NCI-H774 (cell line): ENCODE data around the gene NECTIN1.

Experiments
- DNase-seq: peaks from one replicate; lab custom pipeline; 2025; lab: John Stamatoyannopoulos, UW

Gene NECTIN1

DNA sequence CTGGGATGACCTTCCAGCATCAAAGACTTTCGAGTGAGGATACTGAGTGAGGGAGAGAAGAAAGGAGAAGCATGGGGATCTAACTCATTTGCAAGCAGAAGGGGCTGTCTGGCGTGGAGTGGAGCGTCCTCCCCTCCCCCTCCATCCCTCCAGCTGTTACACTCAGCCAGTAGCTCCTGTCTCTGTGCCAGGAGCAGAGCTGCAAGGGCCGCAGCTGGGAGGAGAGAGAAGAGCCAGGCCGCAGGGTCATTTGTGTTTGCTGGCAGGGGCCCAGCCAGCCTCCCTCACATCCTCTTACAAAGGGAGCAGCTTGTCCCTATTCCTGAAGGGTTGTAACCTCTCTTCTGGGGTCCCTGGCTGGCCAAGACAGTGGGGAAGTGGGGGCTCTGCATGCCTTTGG is 57.9 kb downstream of the NECTIN1 start:
- DNase-seq, result no peak

DNA sequence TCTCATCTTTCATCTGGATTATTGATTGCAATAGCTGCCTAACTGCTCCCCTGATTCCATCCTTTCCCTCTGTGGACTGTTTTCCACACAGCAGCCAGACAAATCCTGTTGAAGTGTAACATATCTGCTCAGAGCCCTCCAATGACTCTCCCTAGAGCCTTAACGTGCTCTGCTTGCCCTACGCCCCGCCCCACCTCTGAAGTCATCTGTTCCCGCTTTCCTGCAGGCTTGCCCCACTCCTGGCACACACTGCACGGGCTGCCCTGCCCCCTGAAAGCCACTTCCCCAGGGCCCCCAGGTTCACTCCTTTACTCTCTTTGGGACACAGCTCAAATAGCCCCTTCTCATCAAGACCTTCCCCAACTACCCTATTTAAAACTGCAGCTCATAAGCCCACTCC is 59.5 kb downstream of the NECTIN1 start:
- DNase-seq, result no peak

GRCh38 chr11:119668676-119669075 is 60.3 kb downstream of the NECTIN1 start:
- no peak for DNase-seq

DNA sequence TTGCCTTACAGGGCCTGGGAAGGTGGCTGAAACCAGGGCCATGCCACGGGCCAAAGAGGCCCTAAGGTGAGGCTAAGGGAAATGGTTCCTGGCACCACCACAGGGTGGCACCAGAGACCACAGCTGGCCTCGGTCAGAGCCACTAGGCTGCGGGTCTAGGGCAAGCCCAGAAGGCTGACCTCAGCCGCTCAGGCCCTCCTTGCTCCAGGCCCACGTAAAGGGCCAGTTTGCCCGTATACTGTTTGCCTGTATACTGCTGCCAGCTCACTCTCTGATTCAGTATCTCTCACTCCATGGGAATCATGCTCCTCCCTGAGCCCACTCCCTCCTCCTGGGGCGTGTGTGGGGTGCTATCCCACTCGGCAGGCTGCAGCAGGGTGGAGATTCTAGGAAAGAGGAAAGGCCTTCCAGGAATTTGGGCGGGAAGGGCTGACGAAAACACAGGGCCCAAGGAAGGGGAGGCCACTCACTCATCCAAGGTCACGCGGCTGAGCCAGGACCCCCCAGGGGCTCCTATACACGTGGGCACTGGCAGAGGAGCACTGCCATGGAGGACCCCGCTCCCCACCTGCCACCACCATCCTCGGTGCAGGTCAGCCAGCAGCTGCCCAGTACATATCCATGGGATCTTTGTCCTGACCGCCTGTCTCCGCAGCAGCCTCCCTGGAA is 62.4 kb downstream of the NECTIN1 start:
- DNase-seq, result peak; percentile 58

DNA sequence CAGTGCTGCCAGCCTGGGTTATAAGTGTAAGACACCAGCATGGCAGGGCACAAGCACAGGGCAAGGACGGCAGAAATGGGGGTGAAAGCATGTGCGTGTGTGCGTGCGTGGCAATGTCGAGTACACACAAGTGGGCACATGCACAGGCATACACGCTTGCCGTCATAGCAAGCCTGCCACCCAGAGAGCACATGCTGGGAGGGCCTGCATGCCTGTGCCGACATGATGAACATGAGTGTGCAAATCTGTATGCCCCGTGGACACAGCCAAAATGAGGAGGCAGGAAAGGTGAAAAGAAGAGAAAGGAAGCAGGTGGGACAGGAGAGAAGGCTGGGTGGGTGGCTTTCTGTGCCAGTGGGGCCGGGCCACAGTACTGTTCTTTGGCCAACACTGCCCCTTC is 62.9 kb downstream of the NECTIN1 start:
- DNase-seq, result no peak

- DNase-seq, result no peak
Measured at GRCh38 chr11:119664701-119665420, 64.1 kb downstream of the NECTIN1 start.

GRCh38 chr11:119664063-119664572 is 64.9 kb downstream of the NECTIN1 start:
- DNase-seq, result no peak

- no peak for DNase-seq
Measured at GRCh38 chr11:119663279-119663678, 65.7 kb downstream of the NECTIN1 start.

- no peak for DNase-seq
Measured at GRCh38 chr11:119661226-119661625, 67.8 kb downstream of the NECTIN1 start.

GRCh38 chr11:119659971-119660723 is 68.9 kb downstream of the NECTIN1 start:
- no peak for DNase-seq

DNA sequence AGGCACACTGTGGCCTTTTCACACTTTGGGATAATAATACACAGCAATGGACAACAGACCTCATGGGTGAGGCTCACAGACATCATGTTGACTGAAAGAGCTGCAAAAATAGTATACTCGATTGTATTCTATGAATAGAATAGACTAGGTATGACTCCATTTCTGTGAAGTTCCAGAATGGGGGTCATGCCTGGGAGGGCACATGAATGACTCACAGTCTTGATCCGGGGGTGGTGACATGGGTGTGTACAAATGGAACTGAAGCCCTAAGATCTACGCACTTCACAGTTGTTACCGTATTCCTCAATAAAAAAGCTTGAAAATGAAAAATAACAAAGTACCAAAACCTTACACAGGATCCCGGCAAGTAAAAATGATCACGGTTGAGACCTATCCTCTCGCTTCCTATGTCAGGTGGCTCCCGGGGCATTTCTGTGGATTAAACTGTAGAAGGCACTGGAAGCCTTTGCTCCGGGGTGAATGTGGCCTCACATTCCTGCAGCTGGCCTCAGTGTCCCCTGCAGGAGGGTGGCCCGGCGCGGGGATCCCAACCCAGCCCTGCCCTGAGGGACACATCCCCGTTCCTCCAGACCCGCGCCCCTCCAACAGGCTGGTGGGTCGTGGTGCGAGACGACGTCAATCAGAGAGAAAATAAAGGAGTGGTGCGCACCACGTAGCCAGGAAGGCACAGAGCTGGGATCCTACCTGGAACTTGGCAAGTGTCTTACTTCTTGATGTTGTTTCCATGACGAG is 75.9 kb downstream of the NECTIN1 start:
- DNase-seq, result no peak

DNA sequence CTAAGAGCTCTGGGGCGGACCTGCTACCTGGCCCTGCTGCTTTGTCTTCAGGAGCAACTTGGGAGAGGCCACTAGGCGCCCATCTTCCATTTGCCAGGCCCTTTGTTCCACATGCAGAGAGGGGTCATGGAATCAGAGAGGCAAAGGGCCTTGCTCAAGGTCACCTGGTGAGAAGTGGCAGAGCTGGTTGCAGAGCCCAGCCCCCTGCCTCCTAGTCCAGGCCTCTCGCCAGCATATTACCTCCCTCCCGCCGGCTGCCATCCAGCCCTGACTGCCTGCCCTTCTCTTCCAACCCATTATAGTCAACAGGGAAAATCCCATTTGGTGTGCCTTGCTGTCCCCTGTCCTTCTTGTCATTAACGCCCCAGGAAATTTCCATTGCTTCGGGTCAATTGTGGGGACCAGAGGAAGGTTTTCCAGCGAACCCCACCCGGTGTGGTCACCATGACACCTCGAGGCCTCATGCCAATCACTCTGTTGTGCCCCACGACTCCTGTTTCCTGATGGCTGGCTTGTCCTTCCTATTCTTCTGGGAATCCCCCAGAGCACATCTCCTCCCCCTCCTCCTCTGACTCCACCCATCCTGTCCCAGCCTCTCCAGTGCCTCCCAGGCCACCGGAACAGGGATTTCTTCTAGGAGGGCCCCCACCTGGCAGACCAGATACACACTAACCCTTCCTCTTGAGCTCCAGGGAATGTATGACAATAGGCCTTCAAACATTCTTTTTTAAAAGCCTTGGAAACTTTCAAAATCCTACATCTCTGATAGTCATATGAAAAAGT is 77.0 kb downstream of the NECTIN1 start:
- no peak for DNase-seq

- no peak for DNase-seq
Measured at GRCh38 chr11:119650251-119650650, 78.7 kb downstream of the NECTIN1 start.

GRCh38 chr11:119647254-119647653 is 81.7 kb downstream of the NECTIN1 start:
- no peak for DNase-seq

DNA sequence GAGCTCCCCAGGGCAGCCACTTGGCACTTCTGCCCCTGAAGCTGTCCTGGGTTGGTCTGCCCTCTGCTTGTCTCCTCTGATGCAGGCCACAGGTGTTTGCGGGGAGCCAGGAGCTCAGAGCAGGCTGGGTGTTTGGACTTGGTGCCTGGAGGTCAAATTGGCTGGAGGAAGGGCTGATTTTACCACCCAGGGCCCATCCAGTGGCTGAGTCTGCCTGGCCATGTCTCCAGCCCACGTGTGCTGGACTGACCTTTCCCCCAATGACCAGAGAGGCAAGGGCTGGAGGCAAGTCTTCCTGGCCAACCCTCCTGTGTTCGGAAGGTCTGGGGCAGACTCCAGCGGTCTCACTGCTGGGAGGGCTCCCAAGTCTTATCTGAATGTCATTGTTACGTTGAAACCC is 84.0 kb downstream of the NECTIN1 start:
- DNase-seq, result no peak

DNA sequence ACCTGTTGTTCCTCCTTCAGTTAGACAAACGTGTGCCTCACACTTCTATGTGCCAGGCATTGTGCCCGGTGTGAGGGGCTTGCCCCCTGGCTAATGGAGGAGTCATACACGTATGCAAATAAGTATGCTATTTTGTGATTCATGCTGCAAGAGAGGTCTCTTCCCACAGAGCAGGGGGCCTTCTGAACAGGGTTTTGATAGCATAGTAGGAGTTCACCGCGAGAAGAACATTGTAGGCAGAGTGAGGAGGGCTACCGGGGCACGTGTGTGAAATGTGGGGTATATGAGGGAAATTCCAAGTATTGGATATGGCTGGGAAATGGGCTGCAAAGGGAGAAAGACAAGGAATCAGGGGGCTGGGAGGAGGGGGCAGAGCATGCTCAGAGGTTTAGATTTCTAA is 84.5 kb downstream of the NECTIN1 start:
- no peak for DNase-seq

- DNase-seq, result no peak
Measured at GRCh38 chr11:119643876-119644225, 85.1 kb downstream of the NECTIN1 start.

DNA sequence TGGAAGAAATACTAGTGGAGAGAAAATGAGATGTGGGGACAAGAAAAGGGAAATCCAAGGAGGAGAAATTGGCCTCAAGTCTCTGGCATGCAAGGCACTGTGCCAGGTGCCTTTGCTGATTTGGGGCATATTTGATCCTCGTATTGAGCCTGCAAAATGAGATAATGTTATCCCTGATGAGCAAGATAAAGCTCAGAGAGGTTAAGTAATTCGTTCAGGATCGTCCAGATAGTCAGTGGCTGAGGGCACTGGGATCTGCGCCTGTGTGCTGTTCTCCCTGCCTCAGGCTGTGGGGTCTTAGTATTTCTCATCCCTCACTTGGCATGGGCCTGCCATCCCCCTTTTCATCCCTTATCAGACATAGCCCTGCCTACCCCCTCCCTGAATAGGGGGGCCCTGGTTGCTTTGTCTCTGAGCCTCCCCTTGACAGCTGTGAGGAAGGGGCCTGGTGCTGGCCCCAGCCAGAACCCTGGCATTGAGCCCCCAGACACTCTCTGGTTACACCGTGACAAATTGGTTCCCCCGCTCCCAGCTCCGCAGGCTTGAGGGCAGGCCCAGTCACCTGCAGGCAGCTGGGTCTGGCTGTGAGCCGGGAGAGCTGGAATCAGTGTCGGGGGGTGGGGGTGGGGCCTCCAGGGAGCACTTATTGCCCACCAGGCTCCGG is 85.7 kb downstream of the NECTIN1 start:
- no peak for DNase-seq

DNA sequence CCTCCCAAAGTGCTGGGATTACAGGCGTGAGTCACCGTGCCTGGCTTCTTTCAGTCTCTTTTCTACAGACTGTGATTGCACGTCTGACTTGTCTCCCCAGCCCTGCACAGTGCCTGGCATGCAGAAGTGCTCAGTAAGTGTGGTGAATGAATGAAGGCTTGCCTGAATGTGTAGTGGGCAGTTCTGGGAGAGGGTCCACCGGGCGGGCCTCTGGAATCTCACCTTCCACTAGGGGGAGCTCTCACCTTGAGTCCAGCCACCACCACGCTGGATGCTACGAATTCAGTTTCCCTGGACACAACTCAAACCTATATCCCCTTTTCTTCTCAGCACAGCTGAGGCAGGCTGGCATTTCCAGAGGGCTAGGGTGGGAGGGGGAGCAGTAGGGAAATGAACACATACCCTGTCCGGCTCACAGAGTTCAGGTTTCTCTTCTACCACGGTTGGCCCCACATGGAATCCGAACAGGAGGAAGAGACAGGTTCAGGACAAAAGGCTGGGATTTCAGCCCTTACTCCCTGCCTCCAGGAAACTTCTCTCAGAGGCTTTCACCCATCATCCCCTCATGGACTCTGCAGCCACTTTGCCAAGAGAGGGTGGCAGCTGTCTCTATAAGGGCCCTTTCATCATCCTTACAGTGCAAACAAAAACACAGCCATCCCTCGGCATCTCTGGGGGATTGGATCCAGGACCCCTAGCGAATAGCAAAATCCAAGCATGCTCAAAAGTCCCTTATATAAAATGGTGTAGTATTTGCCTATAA is 86.8 kb downstream of the NECTIN1 start:
- DNase-seq, result peak; percentile 27

DNA sequence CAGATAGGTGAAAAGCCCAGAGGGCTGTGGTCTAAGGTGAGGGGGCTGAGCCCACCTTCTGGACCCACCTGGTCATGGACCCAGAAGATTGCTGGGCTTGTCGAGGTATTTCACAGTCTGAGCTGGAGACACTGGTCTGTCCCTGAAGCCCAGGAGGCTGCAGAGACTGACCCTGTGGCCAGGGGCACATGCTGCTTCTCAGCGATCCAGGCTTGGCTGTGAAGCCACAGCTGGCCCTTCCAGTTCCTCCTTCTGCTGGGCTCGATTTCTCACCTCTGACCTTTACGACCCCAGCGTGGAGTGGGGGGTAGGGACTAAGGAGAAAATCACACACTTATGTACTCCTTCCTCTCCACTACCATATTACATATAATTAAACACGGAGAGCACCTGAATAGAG is 88.5 kb downstream of the NECTIN1 start:
- no peak for DNase-seq
